Posterior vena cava (tissue), 2 donors: Measurements from ENCODE around the gene SMPD2. TPM values are rescaled to one million over a fixed set of nuclear protein-coding genes. Genes with fewer than 3 reads are reported as not detected.

Experiments
- DNase-seq: peaks from one replicate; pipeline ENCODE4 v3.0.0-alpha.2; 2020; ENCODE audit warnings: low spot score
- intact Hi-C, 2 donors: fragments of 100-400 bp; cut with DNase I; formaldehyde crosslinking; loops; one replicate each; pipeline versions ENCODE4 v1.14.1 to v1.14.2; 2022 to 2023
- total RNA-seq, 2 donors: library from RNA; stranded (reverse); fragmentation: NEBNext Ultra II Directional; extraction: Animal tissue kit (Norgen Biotek cat#: 25700); gene quantifications; one replicate each; pipeline ENCODE4 v1.2.1, GENCODE V29; 2021
- donor health status: DM: yes; HTN: yes; CAD: no.
- donor health status: DM: yes; HTN: yes; CAD: no.

The SMPD2 gene
- total RNA-seq, 2 donors from 2014 or later, result 4.2 to 6.7 TPM

- intact Hi-C loops, result no loop called here
- no peak for DNase-seq
These were observed 4.9 kb downstream of the SMPD2 start for GRCh38 chr6:109445382-109445781.

GRCh38 chr6:109446072-109446471 lies 5.5 kb downstream of the SMPD2 start:
- no peak for DNase-seq
- intact Hi-C loops, result no loop called here

GRCh38 chr6:109446541-109446940 lies 6.0 kb downstream of the SMPD2 start:
- no peak for DNase-seq
- intact Hi-C loops, result no loop called here

GRCh38 chr6:109447087-109447486 lies 6.6 kb downstream of the SMPD2 start:
- intact Hi-C loops, result no loop called here
- no peak for DNase-seq

- intact Hi-C loops, result no loop called here
- DNase-seq, result no peak
These were observed 7.5 kb downstream of the SMPD2 start for GRCh38 chr6:109447878-109448555.

GRCh38 chr6:109448615-109449014 lies 8.1 kb downstream of the SMPD2 start:
- intact Hi-C loops, result no loop called here
- no peak for DNase-seq

GRCh38 chr6:109449064-109449794 lies 8.7 kb downstream of the SMPD2 start:
- no peak for DNase-seq
- intact Hi-C loops, result no loop called here

- DNase-seq, result no peak
- intact Hi-C loops, result no loop called here
These were observed 9.5 kb downstream of the SMPD2 start for GRCh38 chr6:109449795-109450673.

GRCh38 chr6:109450801-109451200 lies 10.3 kb downstream of the SMPD2 start:
- no peak for DNase-seq
- intact Hi-C loops, result no loop called here

- intact Hi-C loops, result no loop called here
- DNase-seq, result no peak
These were observed 10.9 kb downstream of the SMPD2 start for GRCh38 chr6:109451376-109451775.

- intact Hi-C loops, result no loop called here
- DNase-seq, result no peak
These were observed 11.7 kb downstream of the SMPD2 start for GRCh38 chr6:109452181-109452580.

GRCh38 chr6:109453156-109453555 lies 12.6 kb downstream of the SMPD2 start:
- intact Hi-C loops, result no loop called here
- no peak for DNase-seq

GRCh38 chr6:109453594-109454495 lies 13.3 kb downstream of the SMPD2 start:
- intact Hi-C loops, result no loop called here

GRCh38 chr6:109454496-109455436 lies 14.2 kb downstream of the SMPD2 start:
- intact Hi-C loops, result no loop called here
- DNase-seq, result no peak

More at GRCh38 chr6:109453594-109454495, 13.3 kb downstream of the SMPD2 start:
- DNase-seq, result no peak

- intact Hi-C loops, result no loop called here
These were observed 15.1 kb downstream of the SMPD2 start, which contains the start of gene MICAL1 for GRCh38 chr6:109455437-109456110. TSS of gene MICAL1 (minus strand) at chr6:109455772. CDS start at chr6:109454196, 1,576 bp downstream.

GRCh38 chr6:109456111-109456583 lies 15.6 kb downstream of the SMPD2 start:
- intact Hi-C loops, result no loop called here
- no peak for DNase-seq

More at GRCh38 chr6:109455437-109456110, 15.1 kb downstream of the SMPD2 start, which contains the start of gene MICAL1:
- peak; percentile 94 for DNase-seq
